ENCODE results near the gene HSPA4. TPM values are rescaled to one million over a fixed set of nuclear protein-coding genes. Genes with fewer than 3 reads are reported as not detected.
"Not testable (repeated sequence)": the region's sequence is repeated elsewhere in the genome, so short reads cannot be mapped to it uniquely, and the experiment has no call there.

Gene HSPA4
- total and polyA plus RNA-seq, 5 donors from 2014 or later, result 32.8 to 47.9 (median 38.7) TPM

DNA sequence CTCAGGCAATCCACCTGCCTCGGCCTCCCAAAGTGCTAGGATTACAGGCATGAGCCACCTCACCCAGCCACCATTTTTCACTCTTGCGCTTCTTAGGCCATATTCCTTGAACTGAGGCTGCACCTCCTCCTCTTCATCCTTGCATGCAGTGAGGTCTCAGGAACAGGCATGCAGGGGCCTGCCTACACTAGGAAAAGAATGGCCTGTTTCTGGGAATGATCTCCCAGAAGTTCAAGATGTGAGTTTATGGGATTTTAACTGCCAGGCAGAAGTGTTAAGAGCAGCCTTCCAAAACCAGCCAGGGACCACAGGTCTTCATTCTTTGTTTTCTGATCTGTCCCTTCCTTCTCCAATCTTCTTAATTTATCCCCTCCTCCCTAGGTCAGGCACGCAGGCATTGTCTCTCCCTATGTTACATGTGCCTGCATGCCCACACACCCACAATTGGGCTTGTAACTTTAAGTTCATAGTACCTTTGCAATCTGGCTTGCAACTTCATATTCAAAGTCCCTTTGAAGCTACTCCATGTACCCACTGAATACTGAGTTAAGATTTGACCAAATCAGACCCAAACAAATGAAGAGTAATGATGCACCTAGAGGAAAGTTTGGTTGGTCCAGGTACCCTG is 10.5 kb upstream of the HSPA4 start:
- H3K36me3 Mint-ChIP-seq, result no peaks in the 10 kb centered on the region
- Histone ChIP-seq H3K4me3 (ENCODE audit: low read depth, low read length) (no peak overlapping the region), H3K4me1 (ENCODE audit: control insufficient read depth, insufficient read depth, low read length, poor library complexity, severe bottlenecking) (no peaks in the 10 kb centered on the region), H3K27ac (ENCODE audit: insufficient read depth, low read length, poor library complexity, severe bottlenecking) (no peak overlapping the region), H3K27me3 (ENCODE audit: control insufficient read depth, insufficient read depth, low read length) (no peaks in the 10 kb centered on the region), H3K9me3 (ENCODE audit: control insufficient read depth in 2 of 2, low read length in 2 of 2) (no peaks in the 10 kb centered on the region), H3K36me3 (ENCODE audit: control insufficient read depth, insufficient read depth, low read length) (no peaks in the 10 kb centered on the region)
- peaks cover 0 to 2% (median 0%) of the 10 kb centered on the region in 7 donors for H3K9me3 Mint-ChIP-seq
- H3K27ac Mint-ChIP-seq, result no peak overlapping the region
- ATAC-seq (ENCODE audit: low read depth in 2 of 2) (no peak), DNase-seq (no peak)
- peaks cover 11% of the 10 kb centered on the region for H3K27me3 Mint-ChIP-seq
- H3K4me3 Mint-ChIP-seq, result no peak overlapping the region
- H3K4me1 Mint-ChIP-seq, result peaks cover 0 to 5% (median 2%) of the 10 kb centered on the region in 4 donors

DNA sequence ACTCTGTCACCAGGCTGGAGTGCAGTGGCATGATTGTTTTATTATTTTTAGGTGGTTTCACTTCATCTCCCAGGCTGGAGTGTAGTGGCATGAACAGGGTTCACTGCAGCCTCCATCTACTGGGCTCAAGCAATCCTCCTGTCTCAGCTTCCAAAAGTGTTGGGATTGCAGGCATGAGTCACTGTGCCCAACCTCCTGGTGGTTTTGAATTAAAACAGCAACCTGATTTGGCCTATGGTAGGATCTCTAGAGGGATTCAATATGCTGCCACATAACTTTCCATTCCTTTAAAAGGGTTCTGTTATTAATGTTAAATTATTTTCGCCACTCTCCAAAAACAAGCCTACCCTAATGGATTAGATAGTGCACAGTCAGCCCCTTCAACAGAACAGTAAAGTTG is 9.9 kb upstream of the HSPA4 start:
- Mint-ChIP-seq H3K27me3 (peaks cover 8% of the 10 kb centered on the region), H3K27ac (no peak overlapping the region), H3K4me3 (no peak overlapping the region), H3K36me3 (no peaks in the 10 kb centered on the region), H3K4me1 (peaks cover 0 to 5% (median 2%) of the 10 kb centered on the region in 4 donors), H3K9me3 (peaks cover 0 to 2% (median 0%) of the 10 kb centered on the region in 7 donors)
- no peaks in the 10 kb centered on the region for H3K9me3 ChIP-seq (ENCODE audit: control insufficient read depth in 2 of 2, low read length in 2 of 2)
- no peak overlapping the region for H3K27ac ChIP-seq (ENCODE audit: insufficient read depth, low read length, poor library complexity, severe bottlenecking)
- no peak overlapping the region for H3K4me3 ChIP-seq (ENCODE audit: low read depth, low read length)
- H3K4me1 ChIP-seq (ENCODE audit: control insufficient read depth, insufficient read depth, low read length, poor library complexity, severe bottlenecking), result no peaks in the 10 kb centered on the region
- no peaks in the 10 kb centered on the region for H3K27me3 ChIP-seq (ENCODE audit: control insufficient read depth, insufficient read depth, low read length)
- DNase-seq (no peak), ATAC-seq (ENCODE audit: low read depth in 2 of 2) (no peak)
- no peaks in the 10 kb centered on the region for H3K36me3 ChIP-seq (ENCODE audit: control insufficient read depth, insufficient read depth, low read length)

- peaks cover 12% of the 10 kb centered on the region for H3K27me3 Mint-ChIP-seq
- not testable (repeated sequence) for H3K36me3 Mint-ChIP-seq; ATAC-seq (ENCODE audit: low read depth in 2 of 2); H3K4me3 Mint-ChIP-seq; H3K36me3 ChIP-seq (ENCODE audit: control insufficient read depth, insufficient read depth, low read length); H3K9me3 ChIP-seq (ENCODE audit: control insufficient read depth in 2 of 2, low read length in 2 of 2); H3K27me3 ChIP-seq (ENCODE audit: control insufficient read depth, insufficient read depth, low read length); H3K27ac ChIP-seq (ENCODE audit: insufficient read depth, low read length, poor library complexity, severe bottlenecking); H3K27ac Mint-ChIP-seq; DNase-seq; H3K9me3 Mint-ChIP-seq; H3K4me3 ChIP-seq (ENCODE audit: low read depth, low read length)
- peaks cover 0 to 20% (median 14%) of the 10 kb centered on the region in 4 donors for H3K4me1 Mint-ChIP-seq
- H3K4me1 ChIP-seq (ENCODE audit: control insufficient read depth, insufficient read depth, low read length, poor library complexity, severe bottlenecking), result peaks cover 13% of the 10 kb centered on the region
Measured at GRCh38 chr5:133046560-133046959, 5.3 kb upstream of the HSPA4 start.

GRCh38 chr5:133047404-133047803 is 4.4 kb upstream of the HSPA4 start:
- Mint-ChIP-seq H3K27me3 (peaks cover 9% of the 10 kb centered on the region), H3K9me3 (peaks cover 0 to 2% (median 0%) of the 10 kb centered on the region in 7 donors), H3K4me3 (no peak overlapping the region), H3K36me3 (no peaks in the 10 kb centered on the region), H3K27ac (no peak overlapping the region), H3K4me1 (peaks cover 0 to 23% (median 17%) of the 10 kb centered on the region in 4 donors)
- H3K27me3 ChIP-seq (ENCODE audit: control insufficient read depth, insufficient read depth, low read length), result no peaks in the 10 kb centered on the region
- no peak for ATAC-seq (ENCODE audit: low read depth in 2 of 2)
- H3K27ac ChIP-seq (ENCODE audit: insufficient read depth, low read length, poor library complexity, severe bottlenecking), result no peak overlapping the region
- peaks cover 15% of the 10 kb centered on the region for H3K4me1 ChIP-seq (ENCODE audit: control insufficient read depth, insufficient read depth, low read length, poor library complexity, severe bottlenecking)
- H3K9me3 ChIP-seq (ENCODE audit: control insufficient read depth in 2 of 2, low read length in 2 of 2), result no peaks in the 10 kb centered on the region
- DNase-seq, result no peak
- no peaks in the 10 kb centered on the region for H3K36me3 ChIP-seq (ENCODE audit: control insufficient read depth, insufficient read depth, low read length)
- no peak overlapping the region for H3K4me3 ChIP-seq (ENCODE audit: low read depth, low read length)

DNA sequence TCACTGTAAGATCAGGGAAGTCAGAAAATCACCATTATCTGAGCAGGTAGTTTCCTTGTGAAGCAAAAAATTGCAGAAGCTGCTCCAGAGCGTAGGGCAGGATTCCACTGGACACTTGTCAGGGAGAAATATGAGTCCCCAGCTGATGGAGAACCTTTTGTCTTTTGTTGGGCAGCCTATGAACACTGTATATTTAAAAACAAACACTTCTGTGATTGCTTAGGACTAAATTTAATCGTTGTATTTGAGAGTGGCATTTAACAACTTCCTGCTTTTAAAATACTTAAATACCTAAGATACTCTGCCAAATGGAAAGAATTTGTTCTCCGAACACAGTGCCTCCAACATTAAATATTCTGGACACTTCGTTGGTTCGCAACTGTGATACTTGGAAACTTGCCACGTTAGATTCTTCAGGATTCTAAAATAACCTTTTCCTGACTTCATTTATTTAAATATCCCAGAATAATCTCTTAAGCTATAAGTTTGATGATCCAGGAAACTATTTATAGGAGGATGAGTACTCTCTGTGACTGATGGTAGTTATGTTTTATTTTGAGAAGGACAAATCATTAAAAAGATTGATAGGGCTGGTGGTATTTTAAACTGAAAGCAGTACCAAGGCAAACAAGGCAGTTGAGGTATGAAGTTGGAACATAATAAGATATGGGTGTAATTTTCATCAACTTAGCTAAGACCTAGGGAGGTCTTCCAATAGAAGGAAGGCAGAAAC is 2.7 kb upstream of the HSPA4 start:
- Histone ChIP-seq H3K36me3 (ENCODE audit: control insufficient read depth, insufficient read depth, low read length) (no peaks in the 10 kb centered on the region), H3K27me3 (ENCODE audit: control insufficient read depth, insufficient read depth, low read length) (no peaks in the 10 kb centered on the region), H3K9me3 (ENCODE audit: control insufficient read depth in 2 of 2, low read length in 2 of 2) (no peaks in the 10 kb centered on the region), H3K27ac (ENCODE audit: insufficient read depth, low read length, poor library complexity, severe bottlenecking) (peak overlapping the region; percentile 99), H3K4me1 (ENCODE audit: control insufficient read depth, insufficient read depth, low read length, poor library complexity, severe bottlenecking) (peaks cover 32% of the 10 kb centered on the region), H3K4me3 (ENCODE audit: low read depth, low read length) (no peak overlapping the region)
- Mint-ChIP-seq H3K36me3 (no peaks in the 10 kb centered on the region), H3K9me3 (no peaks in the 10 kb centered on the region), H3K4me1 (peaks cover 0 to 36% (median 19%) of the 10 kb centered on the region in 4 donors), H3K27ac (peak overlapping the region in 1 of 3 donors; percentile 44), H3K27me3 (peaks cover 4% of the 10 kb centered on the region), H3K4me3 (peak overlapping the region in 2 of 4 donors; percentile 3 to 75)
- no peak for ATAC-seq (ENCODE audit: low read depth in 2 of 2)
- no peak for DNase-seq

- ATAC-seq (ENCODE audit: low read depth in 2 of 2) (no peak), DNase-seq (no peak)
- Histone ChIP-seq H3K27ac (ENCODE audit: insufficient read depth, low read length, poor library complexity, severe bottlenecking) (peak overlapping the region; percentile 99), H3K9me3 (ENCODE audit: control insufficient read depth in 2 of 2, low read length in 2 of 2) (no peaks in the 10 kb centered on the region), H3K4me3 (ENCODE audit: low read depth, low read length) (no peak overlapping the region), H3K27me3 (ENCODE audit: control insufficient read depth, insufficient read depth, low read length) (no peaks in the 10 kb centered on the region), H3K4me1 (ENCODE audit: control insufficient read depth, insufficient read depth, low read length, poor library complexity, severe bottlenecking) (peaks cover 36% of the 10 kb centered on the region), H3K36me3 (ENCODE audit: control insufficient read depth, insufficient read depth, low read length) (no peaks in the 10 kb centered on the region)
- Mint-ChIP-seq H3K27me3 (peaks cover 4% of the 10 kb centered on the region), H3K36me3 (peaks cover under 1% of the 10 kb centered on the region), H3K4me3 (peak overlapping the region in 2 of 4 donors; percentile 3 to 75), H3K4me1 (peaks cover 3 to 41% (median 25%) of the 10 kb centered on the region in 4 donors), H3K9me3 (no peaks in the 10 kb centered on the region), H3K27ac (peak overlapping the region in 1 of 3 donors; percentile 44)
Measured at GRCh38 chr5:133049726-133050048, 2.1 kb upstream of the HSPA4 start.

DNA sequence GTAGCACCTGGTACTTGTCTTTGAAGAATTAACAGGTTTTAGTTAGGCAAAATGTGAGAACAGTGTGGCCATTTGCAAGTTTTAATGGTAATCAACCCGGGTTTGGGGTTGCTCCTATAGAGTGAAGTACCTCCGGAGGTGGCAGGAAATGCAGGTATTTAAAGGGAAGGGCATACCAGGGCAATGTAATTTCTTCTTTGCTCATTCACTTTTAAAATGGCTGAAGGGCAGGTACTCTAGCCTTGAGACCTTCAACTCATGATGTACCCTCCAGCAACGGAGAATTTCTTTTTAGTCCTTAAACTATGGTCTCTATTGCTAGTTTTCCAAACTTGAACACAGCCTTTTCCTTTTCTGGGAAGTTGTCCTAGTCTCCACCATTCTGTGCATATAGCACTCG is 1.3 kb upstream of the HSPA4 start:
- Histone ChIP-seq H3K4me3 (ENCODE audit: low read depth, low read length) (peak overlapping the region; percentile 90), H3K27me3 (ENCODE audit: control insufficient read depth, insufficient read depth, low read length) (no peaks in the 10 kb centered on the region), H3K9me3 (ENCODE audit: control insufficient read depth in 2 of 2, low read length in 2 of 2) (no peaks in the 10 kb centered on the region), H3K27ac (ENCODE audit: insufficient read depth, low read length, poor library complexity, severe bottlenecking) (peak overlapping the region; percentile 99), H3K36me3 (ENCODE audit: control insufficient read depth, insufficient read depth, low read length) (no peaks in the 10 kb centered on the region), H3K4me1 (ENCODE audit: control insufficient read depth, insufficient read depth, low read length, poor library complexity, severe bottlenecking) (peaks cover 37% of the 10 kb centered on the region)
- Mint-ChIP-seq H3K27me3 (peaks cover 4% of the 10 kb centered on the region), H3K4me3 (peak overlapping the region; percentile 93 to 100 (median 98)), H3K36me3 (peaks cover 5% of the 10 kb centered on the region), H3K27ac (peak overlapping the region; percentile 100), H3K9me3 (no peaks in the 10 kb centered on the region), H3K4me1 (peaks cover 11 to 49% (median 30%) of the 10 kb centered on the region in 4 donors)
- DNase-seq (peak in 1 of 3 donors; percentile 58), ATAC-seq (ENCODE audit: low read depth in 2 of 2) (no peak)

All from CD4-positive, CD25-positive, alpha-beta regulatory T cell (primary cell).